GM19455 (cell line): ENCODE measurements around the gene MYCL.
"Not testable (repeated sequence)": the region's sequence is repeated elsewhere in the genome, so short reads cannot be mapped to it uniquely, and the experiment has no call there.

Experiments
- ATAC-seq: cut with Tn5 transposase; IDR thresholded peaks from one replicate; pipeline ENCODE4 v1.9.1; 2021; ENCODE audit not compliant: unreplicated experiment

The MYCL gene

DNA sequence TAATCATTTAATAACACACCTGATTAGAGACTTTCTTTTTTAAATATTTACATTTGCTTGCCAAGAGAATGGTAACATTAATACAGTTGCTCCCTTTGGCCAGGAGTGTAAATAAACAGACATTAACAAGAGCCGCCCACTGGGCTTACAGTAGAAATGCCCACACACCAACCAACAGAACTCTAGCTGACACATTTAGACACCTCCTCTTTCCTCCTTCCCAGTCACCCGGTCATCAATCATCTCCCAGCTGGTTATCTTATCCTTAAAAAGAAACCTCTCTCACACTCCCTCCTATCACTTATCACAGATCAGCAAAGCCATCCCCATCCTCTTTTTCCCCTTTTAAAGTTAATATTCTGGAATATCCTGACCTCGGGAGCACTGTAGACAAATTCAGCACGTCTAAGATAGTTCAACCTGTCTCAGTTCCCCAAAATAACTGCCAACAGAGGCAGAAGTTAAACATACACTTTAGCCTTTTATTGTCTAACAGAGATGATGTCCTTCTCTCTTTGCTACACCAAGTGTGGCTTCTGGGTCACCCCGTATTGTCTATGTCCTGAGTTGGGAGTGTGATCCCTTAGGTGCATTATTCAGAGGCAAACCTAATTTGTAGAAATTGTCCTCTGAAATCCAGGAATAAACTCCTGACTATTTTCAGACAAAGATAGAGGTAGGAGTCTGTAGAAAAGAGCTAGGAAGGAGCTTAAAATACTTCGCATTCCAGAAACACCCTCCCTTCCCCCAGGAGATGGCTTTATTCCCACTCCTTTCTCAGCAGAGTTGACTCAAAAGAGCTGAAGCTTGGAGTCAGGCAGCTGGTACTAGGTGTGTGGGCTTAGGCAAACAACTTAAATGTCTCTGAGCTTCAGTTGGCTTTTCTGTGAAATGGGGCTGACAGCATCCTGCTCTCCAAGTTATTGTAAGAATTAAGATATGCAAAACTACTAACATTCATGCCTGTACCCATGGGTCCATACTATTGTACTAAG is 8.8 kb downstream of the MYCL start:
- no peak for ATAC-seq

DNA sequence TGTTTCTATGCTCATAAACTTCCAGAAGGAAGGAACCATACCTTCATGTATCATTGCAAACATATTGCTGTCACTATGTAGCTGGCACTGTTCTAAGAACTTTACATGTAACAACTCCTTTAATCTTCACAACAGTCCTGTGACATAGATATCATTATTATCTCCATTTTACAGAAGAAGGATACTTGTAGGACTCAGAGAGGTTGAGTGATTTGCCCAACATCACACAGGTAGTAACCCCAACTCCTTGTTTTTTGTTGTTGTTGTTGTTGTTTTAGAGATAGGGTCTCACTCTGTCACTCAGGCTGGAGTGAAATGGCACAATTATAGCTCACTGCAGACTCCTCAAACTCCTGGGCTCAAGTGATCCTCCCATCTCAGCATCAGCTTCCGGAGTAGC is 10.8 kb downstream of the MYCL start:
- ATAC-seq = no peak

GRCh38 chr1:39890273-39890672 is 11.4 kb downstream of the MYCL start:
- no peak for ATAC-seq

- no peak for ATAC-seq
Measured at GRCh38 chr1:39886757-39887231, 14.9 kb downstream of the MYCL start.

DNA sequence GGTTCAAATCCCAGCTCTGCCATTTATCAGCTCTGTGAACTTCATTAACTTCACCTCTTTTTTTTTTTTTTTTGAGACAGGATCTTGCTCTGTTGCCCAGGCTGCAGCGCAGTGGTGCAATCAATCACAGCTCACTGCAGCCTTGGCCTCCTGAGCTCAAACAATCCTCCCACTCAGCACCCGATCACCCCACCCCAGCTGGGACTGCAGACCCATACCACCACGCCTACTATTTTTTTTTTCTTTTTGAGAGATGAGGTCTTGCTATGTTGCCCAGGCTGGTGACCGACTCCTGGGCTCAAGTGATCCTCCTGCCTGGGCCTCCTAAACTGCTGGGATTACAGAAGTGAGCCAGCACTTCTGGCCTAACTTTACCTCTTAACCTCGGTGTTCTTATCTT is 16.2 kb downstream of the MYCL start:
- ATAC-seq = no peak

- ATAC-seq = no peak
Measured at GRCh38 chr1:39882152-39882551, 19.6 kb downstream of the MYCL start.

DNA sequence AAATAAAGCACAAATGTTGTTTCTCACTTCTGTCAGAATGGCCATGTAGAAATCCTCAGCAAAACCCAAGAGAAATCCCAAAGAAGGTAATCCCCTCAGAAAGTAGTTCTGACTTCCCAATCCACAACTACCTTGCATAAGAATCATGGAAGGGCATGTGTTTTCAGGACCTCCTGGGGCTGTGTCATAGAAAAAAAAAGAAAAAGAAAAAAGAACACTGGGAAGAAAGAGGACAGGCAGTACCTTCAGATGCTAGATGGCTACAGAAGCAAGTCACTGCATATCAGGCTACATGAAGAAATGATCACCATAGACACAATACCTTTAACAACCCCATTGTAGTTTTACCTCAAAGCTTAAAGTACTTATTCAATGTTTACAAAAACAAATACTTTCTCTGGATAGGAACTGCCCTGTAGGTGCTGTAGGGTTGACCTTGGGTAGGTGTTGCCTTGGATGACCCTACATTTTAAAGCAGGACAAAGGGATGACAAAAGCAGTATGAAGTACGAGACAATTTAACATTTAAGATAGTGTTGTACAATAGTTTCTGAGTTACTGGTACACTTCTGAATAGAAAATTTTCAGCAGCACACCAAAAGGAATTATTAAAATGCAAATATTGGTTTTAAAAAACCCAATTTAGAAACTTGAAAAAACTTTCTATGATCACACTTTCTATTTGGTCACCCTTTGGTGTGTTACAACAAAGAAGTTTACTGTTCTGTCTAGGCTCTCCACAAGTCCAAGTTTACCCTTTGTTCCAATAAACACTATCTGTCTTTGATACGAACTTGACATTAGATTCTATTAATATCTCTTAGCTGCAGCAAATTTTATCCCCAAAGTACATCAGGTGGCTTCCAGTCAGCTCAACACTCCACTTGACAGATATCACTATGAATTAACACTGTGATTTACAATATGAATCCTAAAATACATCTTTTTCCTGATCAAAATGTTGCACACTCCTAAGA is 23.4 kb downstream of the MYCL start:
- ATAC-seq = no peak

DNA sequence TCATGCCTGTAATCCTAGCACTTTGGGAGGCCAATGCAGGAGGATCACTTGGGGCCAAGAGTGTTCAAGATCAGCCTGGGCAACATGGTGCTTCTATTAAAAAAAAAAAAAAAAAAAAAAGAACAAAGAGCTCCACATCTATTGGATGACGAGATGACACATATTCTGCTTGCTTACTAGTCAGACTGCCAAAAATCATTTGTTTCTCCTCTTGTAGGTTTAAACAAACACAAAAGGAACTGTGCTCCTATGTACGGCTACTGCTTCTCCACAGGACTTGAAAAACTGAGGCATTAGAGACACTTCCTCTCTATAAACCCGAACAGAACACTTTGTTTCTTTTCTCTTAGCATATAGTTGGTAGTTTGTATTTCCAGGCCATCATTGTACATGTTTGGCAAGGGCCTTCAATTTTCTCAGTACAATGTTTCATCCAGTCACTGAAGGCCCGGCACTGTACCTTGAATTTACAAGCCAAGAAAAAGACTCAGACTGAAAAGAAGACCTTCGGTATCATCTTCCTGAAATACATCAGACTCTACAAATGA is 24.4 kb downstream of the MYCL start:
- no peak for ATAC-seq

- no peak for ATAC-seq
Measured at GRCh38 chr1:39876144-39876543, 25.6 kb downstream of the MYCL start.

DNA sequence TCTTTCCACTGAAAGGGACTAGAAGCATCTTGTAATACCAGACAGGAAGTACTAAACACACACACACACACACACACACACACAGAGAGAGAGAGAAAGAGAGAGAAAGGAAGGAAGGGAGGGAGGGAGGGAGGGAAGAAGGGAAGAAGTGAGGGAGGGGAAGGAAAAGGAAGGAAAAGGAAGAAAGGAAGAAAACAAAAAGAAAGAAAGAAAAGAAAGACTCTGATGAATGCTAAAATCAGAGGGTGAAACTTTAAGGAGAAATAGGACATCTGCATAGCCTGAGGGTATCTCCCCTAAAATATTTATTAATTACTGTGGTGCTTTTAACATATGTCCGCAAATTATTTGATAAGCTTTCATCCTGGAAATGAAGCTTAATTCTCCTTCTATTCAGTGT is 29.0 kb downstream of the MYCL start:
- no peak for ATAC-seq

DNA sequence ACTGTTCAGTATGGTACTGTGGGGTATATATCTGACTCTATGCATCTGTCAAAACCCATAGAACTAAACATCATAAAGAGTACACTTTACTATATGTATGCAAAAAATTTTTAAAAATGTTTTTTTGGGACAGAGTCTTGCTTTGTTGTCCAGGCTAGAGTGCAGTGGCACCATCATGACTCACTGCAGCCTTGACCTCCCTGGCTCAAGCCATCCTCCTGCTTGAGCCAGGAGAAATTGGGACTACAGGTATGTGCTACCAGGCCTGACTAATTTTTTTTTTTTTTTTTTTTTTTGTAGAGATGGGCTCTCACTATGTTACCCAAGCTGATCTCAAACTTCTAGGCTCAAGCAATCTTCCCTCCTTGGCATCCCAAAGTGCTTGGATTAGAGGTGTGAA is 29.9 kb downstream of the MYCL start:
- ATAC-seq = no peak

DNA sequence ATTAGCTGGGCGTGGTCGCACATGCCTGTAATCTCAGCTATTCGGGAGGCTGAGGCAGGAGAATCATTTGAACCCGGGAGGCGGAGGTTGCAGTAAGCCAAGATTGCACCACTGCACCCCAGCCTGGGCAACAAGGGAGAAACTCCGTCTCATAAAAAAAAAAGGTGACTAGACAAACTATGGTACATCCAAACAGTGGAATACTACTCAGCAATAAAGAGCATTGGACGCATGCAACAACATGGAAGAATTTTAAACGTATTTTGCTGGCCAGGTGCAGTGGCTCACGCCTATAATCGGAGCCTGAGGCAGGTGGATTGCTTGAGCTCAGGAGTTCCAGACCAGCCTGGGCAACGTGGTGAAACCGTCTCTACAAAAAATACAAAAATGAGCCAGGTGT is 30.7 kb downstream of the MYCL start:
- not testable (repeated sequence) for ATAC-seq

DNA sequence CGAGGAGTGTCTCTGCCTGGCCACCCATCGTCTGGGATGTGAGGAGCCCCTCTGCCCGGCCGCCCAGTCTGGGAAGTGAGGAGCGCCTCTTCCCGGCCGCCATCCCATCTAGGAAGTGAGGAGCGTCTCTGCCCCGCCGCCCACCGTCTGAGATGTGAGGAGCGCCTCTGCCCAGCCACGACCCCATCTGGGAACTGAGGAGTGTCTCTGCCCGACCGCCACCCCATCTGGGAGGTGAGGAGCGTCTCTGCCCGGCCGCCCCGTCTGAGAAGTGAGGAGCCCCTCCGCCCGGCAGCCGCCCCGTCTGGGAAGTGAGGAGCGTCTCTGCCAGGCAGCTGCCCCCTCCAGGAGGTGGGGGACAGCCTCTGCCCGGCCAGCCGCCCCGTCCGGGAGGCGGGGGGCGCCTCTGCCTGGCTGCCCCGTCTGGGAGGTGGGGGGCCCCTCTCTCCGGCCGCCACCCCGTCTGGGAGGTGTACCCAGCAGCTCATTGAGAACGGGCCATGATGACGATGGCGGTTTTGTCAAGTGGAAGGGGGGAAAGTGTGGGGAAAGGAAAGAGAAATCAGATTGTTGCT is 32.1 kb downstream of the MYCL start:
- not testable (repeated sequence) for ATAC-seq

DNA sequence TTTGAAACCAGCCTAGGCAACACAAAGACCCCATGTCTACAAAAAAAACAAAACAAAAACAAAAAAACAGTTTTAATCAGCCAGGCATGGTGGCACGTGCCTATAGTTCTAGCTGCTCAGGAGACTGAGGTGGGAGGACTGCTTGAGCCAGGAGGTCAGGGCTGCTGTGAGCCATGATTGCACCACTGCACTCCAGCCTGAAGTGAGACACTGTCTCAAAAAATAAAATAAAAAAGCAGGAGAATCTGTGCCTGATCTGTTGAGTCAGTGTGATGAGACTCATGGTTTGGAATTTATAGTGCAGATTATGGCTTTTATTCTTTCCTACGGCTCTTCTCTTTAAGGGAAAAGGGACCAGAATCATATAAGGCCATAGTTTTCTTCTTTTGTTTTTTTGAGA is 35.0 kb downstream of the MYCL start:
- no peak for ATAC-seq

GRCh38 chr1:39865762-39866161 is 36.0 kb downstream of the MYCL start:
- ATAC-seq = no peak

DNA sequence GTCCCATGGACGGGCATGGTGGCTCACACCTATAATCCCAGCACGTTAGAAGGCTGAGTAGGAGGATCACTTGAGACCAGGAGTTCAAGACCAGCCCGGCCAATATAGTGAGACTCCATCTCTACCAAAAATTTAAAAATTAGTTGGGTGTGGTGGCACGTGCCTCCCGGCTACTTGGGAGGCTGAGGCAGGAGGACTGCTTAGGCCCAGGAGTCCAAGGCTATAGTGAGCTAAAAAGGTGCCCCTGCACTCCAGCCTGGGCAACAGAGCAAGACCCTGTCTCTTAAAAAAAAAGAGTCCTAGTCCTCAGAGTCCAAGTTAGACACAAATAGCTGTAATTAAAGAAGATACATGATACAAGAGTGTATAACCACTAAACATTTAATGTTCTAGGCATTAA is 38.5 kb downstream of the MYCL start:
- ATAC-seq = no peak

- ATAC-seq = no peak
Measured at GRCh38 chr1:39861003-39861402, 40.7 kb downstream of the MYCL start.

- no peak for ATAC-seq
Measured at GRCh38 chr1:39859859-39860812, 41.6 kb downstream of the MYCL start.

- no peak for ATAC-seq
Measured at GRCh38 chr1:39858315-39858714, 43.4 kb downstream of the MYCL start.
